HG03457 (cell line): ENCODE results near the gene SZT2.
A peak's percentile ranks its signal among the peaks of the same experiment; 100 is the strongest.
"Not testable (repeated sequence)": the region's sequence is repeated elsewhere in the genome, so short reads cannot be mapped to it uniquely, and the experiment has no call there.

Experiments
- ATAC-seq: cut with Tn5 transposase; IDR thresholded peaks from one replicate; pipeline ENCODE4 v1.9.1; 2021; ENCODE audit warnings: moderate number of reproducible peaks; ENCODE audit not compliant: unreplicated experiment

Gene SZT2

GRCh38 chr1:43451701-43452532, 62.2 kb downstream of the SZT2 start:
- no peak for ATAC-seq

GRCh38 chr1:43452789-43453441, 63.2 kb downstream of the SZT2 start:
- no peak for ATAC-seq

- no peak for ATAC-seq
Observed at GRCh38 chr1:43453442-43454269, 64.0 kb downstream of the SZT2 start, which contains the start of gene HYI. HYI (minus strand) TSS chr1:43453931; CDS start chr1:43453793, 138 bp downstream.

- peak; percentile 86 for ATAC-seq
Observed at GRCh38 chr1:43454270-43455011, 64.7 kb downstream of the SZT2 start.

GRCh38 chr1:43455213-43455889, 65.7 kb downstream of the SZT2 start:
- ATAC-seq, result no peak

- not testable (repeated sequence) for ATAC-seq
Observed at GRCh38 chr1:43458379-43458778, 68.7 kb downstream of the SZT2 start.

- ATAC-seq, result no peak
Observed at GRCh38 chr1:43460988-43461693, 71.4 kb downstream of the SZT2 start.

GRCh38 chr1:43463479-43463878, 73.8 kb downstream of the SZT2 start:
- ATAC-seq, result no peak

GRCh38 chr1:43464681-43465504, 75.2 kb downstream of the SZT2 start:
- no peak for ATAC-seq

- ATAC-seq, result no peak
Observed at GRCh38 chr1:43465505-43466067, 75.9 kb downstream of the SZT2 start.

- no peak for ATAC-seq
Observed at GRCh38 chr1:43466403-43466802, 76.7 kb downstream of the SZT2 start.

- ATAC-seq, result no peak
Observed at GRCh38 chr1:43468414-43468813, 78.7 kb downstream of the SZT2 start.

GRCh38 chr1:43469932-43470331, 80.2 kb downstream of the SZT2 start:
- no peak for ATAC-seq

- no peak for ATAC-seq
Observed at GRCh38 chr1:43472087-43472462, 82.4 kb downstream of the SZT2 start.

- not testable (repeated sequence) for ATAC-seq
Observed at GRCh38 chr1:43472463-43473151, 82.9 kb downstream of the SZT2 start.

GRCh38 chr1:43473463-43473862, 83.8 kb downstream of the SZT2 start:
- ATAC-seq, result no peak

GRCh38 chr1:43475611-43476401, 86.1 kb downstream of the SZT2 start:
- ATAC-seq, result not testable (repeated sequence)
